Measurements from ENCODE around the gene ALKAL2. TPM values are rescaled to one million over a fixed set of nuclear protein-coding genes. Genes with fewer than 3 reads are reported as not detected.

ALKAL2 gene
- total RNA-seq, 6 experiments from 2014 or later: 0.49 to 2.9 (median 1.0) TPM

- Histone ChIP-seq H3K36me3 (peaks cover 0 to 13% (median 0%) of the 10 kb centered on the region in 4 donors), H3K9me3 (no peaks in the 10 kb centered on the region), H3K27me3 (no peaks in the 10 kb centered on the region), H3K4me3 (no peak overlapping the region), H3K4me1 (peaks cover 0 to 5% (median 0%) of the 10 kb centered on the region in 4 donors), H3K27ac (no peak overlapping the region)
- ATAC-seq (no peak), DNase-seq (no peak)
- WGBS (ENCODE audit: insufficient coverage, low coverage, low lambda C conversion rate, missing lambda C conversion rate): 90% methylated on average over 6 of the region's 6 CpGs
- intact Hi-C loops (cut with DNase I): no loop called here
- TF ChIP-seq POLR2A (IDR thresholded peaks at IDR 0.05) (no peak), CTCF (IDR thresholded peaks at IDR 0.05) (no peak)
These were observed 35.8 kb downstream of the ALKAL2 start for GRCh38 chr2:252001-252602.

- TF ChIP-seq POLR2A (IDR thresholded peaks at IDR 0.05): no peak
- TF ChIP-seq CTCF (IDR thresholded peaks at IDR 0.05): no peak
- Histone ChIP-seq H3K4me3 (no peak overlapping the region), H3K27me3 (no peaks in the 10 kb centered on the region), H3K9me3 (no peaks in the 10 kb centered on the region), H3K4me1 (no peaks in the 10 kb centered on the region), H3K36me3 (peaks cover 0 to 20% (median 0%) of the 10 kb centered on the region in 4 donors), H3K27ac (no peak overlapping the region)
- no peak for DNase-seq
- no peak for ATAC-seq
- intact Hi-C loops (cut with DNase I): no loop called here
- WGBS (ENCODE audit: insufficient coverage, low coverage, low lambda C conversion rate, missing lambda C conversion rate): 79% methylated on average over 11 of the region's 15 CpGs
These were observed 38.3 kb downstream of the ALKAL2 start for GRCh38 chr2:249538-250042.

GRCh38 chr2:248724-249123 lies 39.2 kb downstream of the ALKAL2 start:
- no peaks in the 10 kb centered on the region for H3K9me3 ChIP-seq
- DNase-seq (no peak), ATAC-seq (no peak)
- no peak for TF ChIP-seq CTCF (IDR thresholded peaks at IDR 0.05)
- no peak for TF ChIP-seq POLR2A (IDR thresholded peaks at IDR 0.05)
- 79% methylated on average over 2 of the region's 2 CpGs for WGBS (ENCODE audit: insufficient coverage, low coverage, low lambda C conversion rate, missing lambda C conversion rate)
- no peaks in the 10 kb centered on the region for H3K4me1 ChIP-seq
- no peak overlapping the region for H3K27ac ChIP-seq
- intact Hi-C loops (cut with DNase I): no loop called here
- no peak overlapping the region for H3K4me3 ChIP-seq
- no peaks in the 10 kb centered on the region for H3K27me3 ChIP-seq
- H3K36me3 ChIP-seq: peaks cover 0 to 20% (median 0%) of the 10 kb centered on the region in 4 donors

GRCh38 chr2:246489-247144 lies 41.3 kb downstream of the ALKAL2 start:
- H3K27ac ChIP-seq: no peak overlapping the region
- H3K27me3 ChIP-seq: no peaks in the 10 kb centered on the region
- no peaks in the 10 kb centered on the region for H3K9me3 ChIP-seq
- H3K36me3 ChIP-seq: peaks cover 0 to 20% (median 1%) of the 10 kb centered on the region in 4 donors
- no peak overlapping the region for H3K4me3 ChIP-seq
- DNase-seq (no peak), ATAC-seq (peak; percentile 75 to 90 (median 84))
- H3K4me1 ChIP-seq: no peaks in the 10 kb centered on the region
- intact Hi-C loops (cut with DNase I): no loop called here
- WGBS (ENCODE audit: insufficient coverage, low coverage, low lambda C conversion rate, missing lambda C conversion rate): 62% methylated on average over 6 of the region's 6 CpGs
- TF ChIP-seq CTCF (IDR thresholded peaks at IDR 0.05) (peak; percentile 50 to 69 (median 62)), POLR2A (IDR thresholded peaks at IDR 0.05) (no peak)
